Measurements from ENCODE around the gene HCN1.
"Not testable (repeated sequence)": the region's sequence is repeated elsewhere in the genome, so short reads cannot be mapped to it uniquely, and the experiment has no call there.

GRCh38 chr5:45499006-45499405 lies 197.2 kb downstream of the HCN1 start:
- not testable (repeated sequence) for TF ChIP-seq CTCF, POLR2A (IDR thresholded peaks at IDR 0.05)
